K562 (cell line): ENCODE measurements around the gene RNF167. TPM values are rescaled to one million over a fixed set of nuclear protein-coding genes. Genes with fewer than 3 reads are reported as not detected.

Experiments used
- BCOR ChIP-seq: fragments of 450-650 bp; IDR thresholded peaks from 2 replicates; pipeline ENCODE4 v1.6.1; 2016
- E2F6 ChIP-seq, 2 experiments: IDR thresholded peaks; 2 replicates each; pipeline ENCODE4 v1.6.1; 2011; ENCODE audit warnings: borderline replicate concordance in 1 of 2, control low read depth in 1 of 2, low read depth in 1 of 2, low read length in 1 of 2, mild to moderate bottlenecking in 1 of 2, mixed read lengths in 1 of 2, moderate library complexity in 1 of 2; ENCODE audit not compliant: insufficient read depth in 1 of 2, insufficient read length in 1 of 2, poor library complexity in 1 of 2, severe bottlenecking in 1 of 2; ENCODE audit errors: extremely low read depth in 1 of 2
- NFRKB ChIP-seq: fragments of 450-650 bp; IDR thresholded peaks from 2 replicates; pipeline ENCODE4 v1.6.1; 2016; ENCODE audit warnings: low read depth
- SP1 ChIP-seq: sonication (generic); formaldehyde crosslinking; IDR thresholded peaks from 2 replicates; pipeline ENCODE4 v1.8.1; 2022; ENCODE audit warnings: mild to moderate bottlenecking, missing genetic modification reagents
- ZNF592 ChIP-seq: fragments of 450-650 bp; IDR thresholded peaks from 2 replicates; pipeline ENCODE4 v1.6.1; 2017; ENCODE audit warnings: antibody characterized with exemption, mild to moderate bottlenecking
- polyA plus RNA-seq, 8 experiments: library from polyadenylated mRNA; depleted of rRNA in 4 of 8; stranded (reverse) in 5 of 8; unstranded in 3 of 8; fragments of >200 nt; fragmentation: Nextera tagmentation in 2 of 8; fragmentation: Illumina TruSeq in 1 of 8; extraction: Ambion mirVana in 2 of 8; extraction: Trizol in 1 of 8; gene quantifications; 2 replicates each; pipeline versions ENCODE4 v1.2.1 to v1.2.3, GENCODE V29; 2011 to 2014; ENCODE audit warnings: inconsistent platforms in 1 of 8, missing spikeins in 1 of 8
- total RNA-seq, 7 experiments: library from RNA; depleted of rRNA in 6 of 7; stranded (reverse); fragments of >200 nt in 6 of 7; fragmentation: Illumina TruSeq in 2 of 7; extraction: Trizol in 2 of 7; gene quantifications; 2 replicates each; pipeline versions ENCODE4 v1.2.1 to v1.2.3, GENCODE V29; 2011 to 2021; ENCODE audit warnings: low replicate concordance in 1 of 7

Gene RNF167
- total and polyA plus RNA-seq, 9 of the 15 experiments (the other 6 are each of a cell fraction or from before 2014, with no cell fraction given), result 16.5 to 143 (median 45.5) TPM

DNA sequence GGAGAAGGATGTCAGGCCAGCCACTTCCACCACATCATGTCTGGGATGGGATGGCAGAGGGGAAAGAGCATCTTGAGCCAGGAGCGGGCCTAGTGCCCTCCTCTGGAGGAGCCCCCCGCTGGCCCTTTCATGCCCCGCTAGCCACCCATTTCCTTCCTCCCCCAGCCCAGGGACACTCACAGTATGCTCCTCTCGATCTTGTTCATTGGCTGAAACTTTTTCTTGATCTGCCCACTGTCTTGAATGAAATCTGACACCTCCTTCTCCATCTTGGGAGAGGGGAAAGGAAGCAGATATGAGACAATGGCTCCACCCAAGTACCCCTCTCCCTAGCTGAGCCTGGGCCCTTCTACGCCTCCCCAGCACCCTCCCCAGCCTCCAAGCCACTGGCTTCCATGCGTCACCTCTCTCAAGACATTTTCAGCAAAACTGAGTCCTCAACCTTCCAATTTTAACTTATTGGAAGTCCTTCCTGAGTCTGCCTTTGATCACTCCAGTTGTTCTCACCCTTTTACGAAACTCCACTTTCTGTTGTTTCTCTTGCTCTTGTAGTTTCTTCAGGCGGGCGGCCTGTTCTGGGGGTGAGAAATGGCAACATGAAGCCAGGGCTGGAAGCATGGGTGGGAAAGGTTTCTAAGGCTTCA, 20.3 kb downstream of the RNF167 start (continued):
- no peak for TF ChIP-seq E2F6 (IDR thresholded peaks at IDR 0.05; ENCODE audit: borderline replicate concordance in 1 of 2, extremely low read depth in 1 of 2, insufficient read depth in 1 of 2, insufficient read length in 1 of 2, low read depth in 1 of 2, low read length in 1 of 2, poor library complexity in 1 of 2, severe bottlenecking in 1 of 2)
- peak; percentile 33; the same call in 1 of the 2 replicates for TF ChIP-seq ZNF592
- TF ChIP-seq SP1 (CRISPR knock-in tag), result 0 out of 2 replicates have a peak, but pooled peaks have one; percentile 35
- no peak for TF ChIP-seq NFRKB
- peak; percentile 65 for TF ChIP-seq BCOR
- TF ChIP-seq, all 486 proteins: peak for 6
